HS-5 (cell line): ENCODE results near the gene NKAIN2.

Experiments used
- DNase-seq: peaks from one replicate; pipeline ENCODE4 v3.0.0-alpha.2; 2012; ENCODE audit warnings: low read depth

Gene NKAIN2

GRCh38 chr6:123803504-123804013 lies at the start of gene NKAIN2:
Gene NKAIN2 (plus strand): TSS chr6:123803865.
- no peak for DNase-seq

- DNase-seq = no peak
Observed at GRCh38 chr6:123759472-123759871, 44.2 kb upstream of the NKAIN2 start.

GRCh38 chr6:123763904-123764303 lies 39.8 kb upstream of the NKAIN2 start:
- no peak for DNase-seq

GRCh38 chr6:123764722-123765121 lies 38.9 kb upstream of the NKAIN2 start:
- DNase-seq = no peak

- DNase-seq = no peak
Observed at GRCh38 chr6:123768921-123769320, 34.7 kb upstream of the NKAIN2 start.

- no peak for DNase-seq
Observed at GRCh38 chr6:123769431-123769830, 34.2 kb upstream of the NKAIN2 start.

GRCh38 chr6:123770247-123770949 lies 33.3 kb upstream of the NKAIN2 start:
- no peak for DNase-seq

- DNase-seq = no peak
Observed at GRCh38 chr6:123771126-123771525, 32.5 kb upstream of the NKAIN2 start.

GRCh38 chr6:123777563-123777962 lies 26.1 kb upstream of the NKAIN2 start:
- peak; percentile 3 for DNase-seq

- DNase-seq = no peak
Observed at GRCh38 chr6:123780021-123780420, 23.6 kb upstream of the NKAIN2 start.

GRCh38 chr6:123784330-123784729 lies 19.3 kb upstream of the NKAIN2 start:
- DNase-seq = no peak

- DNase-seq = no peak
Observed at GRCh38 chr6:123785039-123785438, 18.6 kb upstream of the NKAIN2 start.

- no peak for DNase-seq
Observed at GRCh38 chr6:123788319-123788718, 15.3 kb upstream of the NKAIN2 start.

GRCh38 chr6:123794190-123794589 lies 9.5 kb upstream of the NKAIN2 start:
- DNase-seq = no peak

GRCh38 chr6:123794799-123795198 lies 8.9 kb upstream of the NKAIN2 start:
- no peak for DNase-seq

GRCh38 chr6:123801067-123801466 lies 2.6 kb upstream of the NKAIN2 start:
- DNase-seq = no peak

GRCh38 chr6:123802351-123802696 lies 1.3 kb upstream of the NKAIN2 start:
- no peak for DNase-seq

- DNase-seq = peak; percentile 65
Observed at GRCh38 chr6:123802697-123803503, 765 bp upstream of the NKAIN2 start.

- no peak for DNase-seq
Observed at GRCh38 chr6:123804014-123804786, 535 bp downstream of the NKAIN2 start.

GRCh38 chr6:123804787-123805540 lies 1.3 kb downstream of the NKAIN2 start:
- DNase-seq = no peak

- no peak for DNase-seq
Observed at GRCh38 chr6:123805921-123806320, 2.3 kb downstream of the NKAIN2 start.

- no peak for DNase-seq
Observed at GRCh38 chr6:123806561-123806960, 2.9 kb downstream of the NKAIN2 start.
